Lung (tissue), 12 donors: ENCODE measurements around the gene MED12. TPM values are rescaled to one million over a fixed set of nuclear protein-coding genes. Genes with fewer than 3 reads are reported as not detected.
A peak's percentile ranks its signal among the peaks of the same experiment; 100 is the strongest.

Experiments
- ATAC-seq: fragments of 200-7000 bp; cut with Tn5 transposase; one replicate; pipeline ENCODE4 v1.9.1; 2020; ENCODE audit warnings: moderate number of reproducible peaks; ENCODE audit not compliant: insufficient read depth, low FRiP score
- DNase-seq, 3 donors: peaks; one replicate each; pipeline ENCODE4 v3.0.0-alpha.2; 2013 to 2017
- H3K27ac ChIP-seq, 2 donors: one replicate each; pipeline ENCODE4 v1.5.1; 2013; ENCODE audit warnings: mild to moderate bottlenecking in 2 of 2, moderate library complexity in 2 of 2, control low read depth in 1 of 2, inconsistent platforms in 1 of 2, low read depth in 1 of 2, low read length in 1 of 2
- H3K27me3 ChIP-seq, 3 donors: one replicate each; pipeline ENCODE4 v1.5.1; 2013; ENCODE audit warnings: low read length in 2 of 3; ENCODE audit not compliant: control insufficient read depth in 3 of 3, insufficient read depth in 3 of 3
- H3K36me3 ChIP-seq, 4 donors: one replicate each; pipeline ENCODE4 v1.5.1; 2013; ENCODE audit warnings: low read length in 4 of 4, mild to moderate bottlenecking in 1 of 4, moderate library complexity in 1 of 4; ENCODE audit not compliant: control insufficient read depth in 4 of 4, insufficient read depth in 4 of 4
- H3K4me1 ChIP-seq, 5 donors: one replicate each; pipeline ENCODE4 v1.5.1; 2013; ENCODE audit warnings: low read length in 5 of 5, mild to moderate bottlenecking in 2 of 5, moderate library complexity in 1 of 5; ENCODE audit not compliant: control insufficient read depth in 5 of 5, insufficient read depth in 5 of 5
- H3K4me3 ChIP-seq: one replicate; pipeline ENCODE4 v1.5.1; 2013; ENCODE audit warnings: mild to moderate bottlenecking, control low read depth, moderate library complexity
- H3K9ac ChIP-seq, 2 donors: one replicate each; pipeline ENCODE4 v1.5.1; 2013; ENCODE audit warnings: low read length in 2 of 2, control low read depth in 1 of 2; ENCODE audit not compliant: insufficient read depth in 1 of 2
- H3K9me3 ChIP-seq, 4 donors: one replicate each; pipeline ENCODE4 v1.5.1; 2013; ENCODE audit warnings: low read length in 3 of 4, mild to moderate bottlenecking in 1 of 4, moderate library complexity in 1 of 4; ENCODE audit not compliant: control insufficient read depth in 4 of 4, insufficient read depth in 3 of 4
- WGBS, 2 donors: extraction: QIAGEN DNeasy Blood & Tissue Kit; methylation state at CpG; one replicate each; pipeline ENCODE4 v1.1.7; 2013; 5-methylcytosine and 5-hydroxymethylcytosine counted together
- polyA plus RNA-seq, 2 donors: library from polyadenylated mRNA; stranded (reverse); fragments of 200-250 nt; gene quantifications; one replicate each; pipeline ENCODE4 v1.2.1, GENCODE V29; 2013
- total RNA-seq, 2 donors: library from RNA; depleted of rRNA in 1 of 2; stranded (reverse); fragments of >200 nt in 1 of 2; gene quantifications; one replicate each; pipeline ENCODE4 v1.2.1, GENCODE V29; 2014 to 2021
- TF ChIP-seq, protein P1 (sequence below): IDR thresholded peaks from 2 replicates; pipeline ENCODE4 v1.5.1; 2012; ENCODE audit warnings: mild to moderate bottlenecking; ENCODE audit errors: control extremely low read depth, extremely low read depth
- donor health status: control.
- donor health status: control.
- donor health status: Bipolar disorder and iron deficiency.
- donor health status: healthy.
- donor health status: DM: yes; HTN: yes; CAD: no.

MED12 gene
- total and polyA plus RNA-seq, 4 donors = 10.3 to 41.1 (median 24.9) TPM

GRCh38 chrX:71140440-71140839, 22.0 kb downstream of the MED12 start:
- Histone ChIP-seq H3K36me3 (peaks cover 0 to 21% (median 11%) of the 10 kb centered on the region in 4 donors), H3K27ac (no peak overlapping the region), H3K27me3 (no peaks in the 10 kb centered on the region), H3K9me3 (no peaks in the 10 kb centered on the region), H3K4me1 (peaks cover 0 to 1% (median 0%) of the 10 kb centered on the region in 5 donors), H3K9ac (no peak overlapping the region), H3K4me3 (no peak overlapping the region)
- DNase-seq (no peak), ATAC-seq (no peak)
- WGBS, 2 donors = 74 to 81% methylated on average over 6 of the region's 6 CpGs
- TF ChIP-seq, protein P1, sequence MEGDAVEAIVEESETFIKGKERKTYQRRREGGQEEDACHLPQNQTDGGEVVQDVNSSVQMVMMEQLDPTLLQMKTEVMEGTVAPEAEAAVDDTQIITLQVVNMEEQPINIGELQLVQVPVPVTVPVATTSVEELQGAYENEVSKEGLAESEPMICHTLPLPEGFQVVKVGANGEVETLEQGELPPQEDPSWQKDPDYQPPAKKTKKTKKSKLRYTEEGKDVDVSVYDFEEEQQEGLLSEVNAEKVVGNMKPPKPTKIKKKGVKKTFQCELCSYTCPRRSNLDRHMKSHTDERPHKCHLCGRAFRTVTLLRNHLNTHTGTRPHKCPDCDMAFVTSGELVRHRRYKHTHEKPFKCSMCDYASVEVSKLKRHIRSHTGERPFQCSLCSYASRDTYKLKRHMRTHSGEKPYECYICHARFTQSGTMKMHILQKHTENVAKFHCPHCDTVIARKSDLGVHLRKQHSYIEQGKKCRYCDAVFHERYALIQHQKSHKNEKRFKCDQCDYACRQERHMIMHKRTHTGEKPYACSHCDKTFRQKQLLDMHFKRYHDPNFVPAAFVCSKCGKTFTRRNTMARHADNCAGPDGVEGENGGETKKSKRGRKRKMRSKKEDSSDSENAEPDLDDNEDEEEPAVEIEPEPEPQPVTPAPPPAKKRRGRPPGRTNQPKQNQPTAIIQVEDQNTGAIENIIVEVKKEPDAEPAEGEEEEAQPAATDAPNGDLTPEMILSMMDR = no peak

DNA sequence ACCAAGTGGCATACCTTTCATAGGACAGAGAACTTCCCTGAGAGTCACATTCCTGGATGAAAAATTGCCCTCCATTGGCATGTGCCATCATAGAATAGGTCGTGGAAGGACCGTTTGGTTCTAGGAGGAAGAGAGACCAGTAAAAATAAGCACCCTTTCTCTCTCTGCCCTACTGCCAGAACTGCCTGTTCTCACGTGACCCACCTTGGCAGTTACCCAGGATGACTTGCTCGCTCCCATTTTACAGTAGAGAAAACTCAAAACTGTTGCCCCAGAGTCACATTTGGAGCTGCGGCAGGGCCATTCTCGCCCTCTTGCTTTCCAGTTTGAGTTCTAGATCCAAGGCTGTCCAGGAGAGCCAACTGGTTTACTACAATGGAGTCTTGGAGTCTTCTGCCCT, 25.1 kb downstream of the MED12 start:
- Histone ChIP-seq H3K9ac (no peak overlapping the region), H3K4me3 (no peak overlapping the region), H3K27ac (no peak overlapping the region), H3K27me3 (no peaks in the 10 kb centered on the region), H3K4me1 (peaks cover 0 to 8% (median 5%) of the 10 kb centered on the region in 5 donors), H3K9me3 (no peaks in the 10 kb centered on the region), H3K36me3 (peaks cover 0 to 6% (median 4%) of the 10 kb centered on the region in 4 donors)
- ATAC-seq (no peak), DNase-seq (peak in 2 of 3 donors; percentile 31 to 58)
- TF ChIP-seq, protein P1 = no peak
- 56% methylated on average over 6 of the region's 6 CpGs for WGBS, 2 donors

DNA sequence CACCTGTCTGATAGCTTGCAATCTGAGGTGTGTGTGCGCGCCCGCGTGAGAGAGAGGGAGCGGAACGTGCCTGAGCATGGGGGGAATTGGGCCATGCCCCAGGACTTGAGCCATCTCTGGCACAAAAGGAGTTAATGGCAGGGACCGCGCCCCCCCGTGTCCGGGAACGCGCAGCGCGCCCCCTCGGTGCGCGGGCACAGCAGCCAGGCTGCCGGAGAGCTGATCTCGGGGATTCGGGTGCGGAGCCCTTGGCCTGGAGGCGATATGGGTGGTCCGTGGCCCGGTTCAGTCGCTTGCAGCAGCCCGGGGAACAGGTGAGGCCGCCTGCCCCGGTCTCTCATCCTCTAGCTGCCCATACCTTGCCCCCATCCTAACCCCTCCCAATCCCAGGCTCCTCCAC, 26.3 kb downstream of the MED12 start, which contains the start of gene NLGN3:
TSS of gene NLGN3 (plus strand) at position 191 of the 400 bp plus-strand sequence. CDS start 2,909 bp downstream, outside the sequence.
- TF ChIP-seq, protein P1 = no peak
- WGBS, 2 donors = 22 to 38% methylated on average over 16 to 28 of the region's 28 CpGs
- H3K9ac ChIP-seq = no peak within 1 kb of the TSS
- H3K36me3 ChIP-seq = peaks cover 0 to 6% (median 3%) of the 10 kb centered on the region in 4 donors
- H3K4me1 ChIP-seq = peaks cover 0 to 8% (median 5%) of the 10 kb centered on the region in 5 donors
- no peak within 1 kb of the TSS for H3K4me3 ChIP-seq
- H3K27me3 ChIP-seq = no peaks in the 10 kb centered on the region
- ATAC-seq = no peak
- H3K9me3 ChIP-seq = no peaks in the 10 kb centered on the region
- DNase-seq = peak; percentile 36 to 53 (median 47)
- no peak within 1 kb of the TSS for H3K27ac ChIP-seq
